AG10803 (cell line): Measurements from ENCODE around the gene CMSS1.

Experiments used
- DNase-seq: peaks from one replicate; pipeline ENCODE4 v3.0.0; 2010; ENCODE audit warnings: low read depth
- H3K4me3 ChIP-seq: 2 replicates; pipeline ENCODE4 v1.5.1; 2011; ENCODE audit warnings: mild to moderate bottlenecking, low read length, control low read depth
- CTCF ChIP-seq: conservative IDR thresholded peaks from 2 replicates; pipeline ENCODE4 v1.5.1; 2011; ENCODE audit warnings: mild to moderate bottlenecking, low read length, control low read depth, inconsistent platforms

The CMSS1 gene

GRCh38 chr3:100154171-100154570 lies 336.5 kb downstream of the CMSS1 start:
- no peak overlapping the region for H3K4me3 ChIP-seq
- TF ChIP-seq CTCF = no peak
- no peak for DNase-seq

- TF ChIP-seq CTCF = no peak
- no peak overlapping the region for H3K4me3 ChIP-seq
- peak; percentile 88 for DNase-seq
These were observed 337.5 kb downstream of the CMSS1 start for GRCh38 chr3:100155128-100155527.

GRCh38 chr3:100155590-100155989 lies 337.9 kb downstream of the CMSS1 start:
- no peak for TF ChIP-seq CTCF
- no peak for DNase-seq
- H3K4me3 ChIP-seq = no peak overlapping the region

- no peak overlapping the region for H3K4me3 ChIP-seq
- no peak for DNase-seq
- TF ChIP-seq CTCF = no peak
These were observed 340.0 kb downstream of the CMSS1 start for GRCh38 chr3:100157685-100158084.

GRCh38 chr3:100158918-100159330 lies 341.3 kb downstream of the CMSS1 start:
- H3K4me3 ChIP-seq = no peak overlapping the region
- no peak for TF ChIP-seq CTCF
- DNase-seq = peak; percentile 42

GRCh38 chr3:100159331-100160153 lies 341.9 kb downstream of the CMSS1 start:
- peak; percentile 80 for DNase-seq
- no peak overlapping the region for H3K4me3 ChIP-seq
- no peak for TF ChIP-seq CTCF

- H3K4me3 ChIP-seq = no peak overlapping the region
- no peak for TF ChIP-seq CTCF
- DNase-seq = no peak
These were observed 342.9 kb downstream of the CMSS1 start for GRCh38 chr3:100160521-100160920.
